Suprapubic skin (tissue), 4 donors: ENCODE results near the gene WAPL. TPM values are rescaled to one million over a fixed set of nuclear protein-coding genes. Genes with fewer than 3 reads are reported as not detected.
A peak's percentile ranks its signal among the peaks of the same experiment; 100 is the strongest.

Experiments used
- DNase-seq, 2 donors: peaks; one replicate each; pipeline ENCODE4 v3.0.0-alpha.2; 2019; ENCODE audit warnings: low spot score in 2 of 2
- H3K27ac ChIP-seq: fragments of 200-600 bp; sonication (generic); one replicate; pipeline ENCODE4 v1.5.1; 2019
- H3K27me3 ChIP-seq: fragments of 200-600 bp; sonication (generic); one replicate; pipeline ENCODE4 v1.5.1; 2019
- H3K36me3 ChIP-seq: fragments of 200-600 bp; sonication (generic); one replicate; pipeline ENCODE4 v1.5.1; 2019
- H3K4me1 ChIP-seq: fragments of 200-600 bp; sonication (generic); one replicate; pipeline ENCODE4 v1.5.1; 2019
- H3K4me3 ChIP-seq: fragments of 200-600 bp; sonication (generic); one replicate; pipeline ENCODE4 v1.5.1; 2019; ENCODE audit warnings: mild to moderate bottlenecking
- H3K9me3 ChIP-seq: fragments of 200-600 bp; sonication (generic); one replicate; pipeline ENCODE4 v1.5.1; 2019
- CTCF ChIP-seq, 2 donors: fragments of 200-600 bp in 1 of 2; fragments of 450-650 bp in 1 of 2; sonication (generic) in 1 of 2; IDR thresholded peaks; one replicate each; pipeline ENCODE4 v1.5.1; 2016 to 2019; ENCODE audit warnings: antibody characterized with exemption in 2 of 2, mild to moderate bottlenecking in 1 of 2, moderate library complexity in 1 of 2
- EP300 ChIP-seq: sonication (generic); formaldehyde crosslinking; IDR thresholded peaks from one replicate; pipeline ENCODE4 v1.6.1; 2017; ENCODE audit warnings: antibody characterized with exemption
- POLR2A ChIP-seq, 2 donors: fragments of 450-650 bp; IDR thresholded peaks; one replicate each; pipeline ENCODE4 v1.6.1; 2017; ENCODE audit warnings: antibody characterized with exemption in 2 of 2, mild to moderate bottlenecking in 2 of 2, moderate library complexity in 2 of 2
- POLR2AphosphoS5 ChIP-seq, 3 donors: sonication (generic); formaldehyde crosslinking; IDR thresholded peaks; one replicate each; pipeline ENCODE4 v1.6.1; 2017; ENCODE audit warnings: antibody characterized with exemption in 3 of 3
- WGBS: methylation state at CpG from one replicate; pipeline ENCODE4 v1.1.5; 2018; 5-methylcytosine and 5-hydroxymethylcytosine counted together
- total RNA-seq, 4 donors: library from RNA; depleted of rRNA; stranded (reverse); fragments of >200 nt; gene quantifications; one replicate each; pipeline ENCODE4 v1.1.0, GENCODE V29; 2016

Gene WAPL
- total RNA-seq, 4 donors from 2014 or later = 35.4 to 52.0 (median 43.6) TPM

DNA sequence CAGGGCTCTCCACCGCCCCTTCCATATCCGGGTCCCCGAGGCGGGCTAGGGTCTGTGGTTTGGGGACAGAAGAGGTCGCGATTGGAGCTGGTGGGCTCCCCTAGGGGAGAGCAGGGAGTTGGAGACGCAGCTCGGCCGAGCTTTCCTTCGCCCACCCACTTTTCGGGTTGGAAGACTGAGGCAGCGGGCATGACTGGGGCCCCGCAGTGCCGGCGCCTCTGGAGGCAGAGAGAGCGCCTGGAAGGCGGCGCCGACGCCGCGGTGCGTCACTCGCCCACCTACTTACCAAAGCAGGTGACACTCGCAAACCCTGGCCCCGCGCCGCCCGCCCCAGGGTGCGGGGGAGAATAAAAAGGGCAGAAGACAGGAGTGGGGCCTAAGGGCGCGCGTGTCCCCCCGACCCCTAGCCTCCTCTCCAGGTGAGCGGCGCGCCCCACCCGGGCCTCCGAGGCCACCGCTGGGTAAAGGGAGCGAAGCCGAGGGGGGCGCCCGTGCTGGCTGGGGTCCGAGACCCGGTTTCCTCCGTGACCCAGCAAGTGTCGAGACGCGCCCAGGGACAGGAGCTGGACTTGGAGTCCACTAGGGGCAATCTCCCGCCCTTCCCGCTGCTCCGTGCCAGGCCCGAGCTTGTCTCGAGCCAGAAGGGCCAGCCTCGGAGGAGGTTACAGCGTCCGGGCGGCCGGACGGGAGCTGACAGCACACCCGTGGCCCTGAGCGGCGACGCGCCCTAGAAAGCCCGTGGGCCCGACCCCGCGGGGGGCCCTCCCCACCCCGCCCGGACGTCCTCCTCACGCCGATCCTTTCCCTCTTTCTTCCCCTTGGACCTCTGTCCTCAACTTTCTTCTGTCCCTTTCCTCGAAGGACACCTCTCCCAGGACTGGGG, 120.6 kb downstream of the WAPL start:
- H3K4me3 ChIP-seq = peak overlapping the region; percentile 69
- no peaks in the 10 kb centered on the region for H3K36me3 ChIP-seq
- no peak for TF ChIP-seq POLR2AphosphoS5 (IDR thresholded peaks at IDR 0.05)
- TF ChIP-seq POLR2A (IDR thresholded peaks at IDR 0.05) = no peak
- no peak for TF ChIP-seq CTCF (IDR thresholded peaks at IDR 0.05)
- no peak for TF ChIP-seq EP300
- peak overlapping the region; percentile 86 for H3K27ac ChIP-seq
- WGBS = 2% methylated on average over 23 of the region's 76 CpGs
- peaks cover 34% of the 10 kb centered on the region for H3K4me1 ChIP-seq
- no peaks in the 10 kb centered on the region for H3K27me3 ChIP-seq
- peak in 1 of 2 donors; percentile 77 for DNase-seq
- no peaks in the 10 kb centered on the region for H3K9me3 ChIP-seq

GRCh38 chr10:86399879-86400704, 121.5 kb downstream of the WAPL start:
- under 1% methylated on average over 16 of the region's 90 CpGs for WGBS
- TF ChIP-seq CTCF (IDR thresholded peaks at IDR 0.05) (peak; percentile 74 to 97), POLR2A (IDR thresholded peaks at IDR 0.05) (no peak), POLR2AphosphoS5 (IDR thresholded peaks at IDR 0.05) (peak in 1 of 3 donors; percentile 43)
- Histone ChIP-seq H3K27me3 (no peaks in the 10 kb centered on the region), H3K9me3 (no peaks in the 10 kb centered on the region), H3K27ac (peak overlapping the region; percentile 86), H3K4me3 (peak overlapping the region; percentile 69), H3K4me1 (peaks cover 34% of the 10 kb centered on the region), H3K36me3 (no peaks in the 10 kb centered on the region)
- peak; percentile 92 to 97 for DNase-seq

DNA sequence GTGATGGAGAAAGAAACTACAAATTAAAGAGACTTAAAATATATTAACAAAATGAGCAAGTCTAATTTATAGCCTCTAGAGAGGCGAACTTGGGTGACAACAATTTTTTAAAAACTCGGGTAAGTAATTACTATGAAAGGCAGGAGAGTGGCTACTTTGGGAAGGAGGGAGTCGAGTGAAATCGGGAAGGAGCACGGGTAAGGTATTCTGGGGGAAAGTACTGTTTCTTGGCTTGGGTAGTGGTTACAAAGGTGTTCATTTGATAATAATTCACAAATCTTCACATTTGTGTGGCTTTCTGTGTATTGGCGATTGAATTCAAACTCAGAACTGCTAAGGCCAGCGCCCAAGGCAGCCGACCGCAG, 122.1 kb downstream of the WAPL start:
- TF ChIP-seq POLR2A (IDR thresholded peaks at IDR 0.05) (no peak), CTCF (IDR thresholded peaks at IDR 0.05) (no peak), POLR2AphosphoS5 (IDR thresholded peaks at IDR 0.05) (no peak), EP300 (no peak)
- H3K27me3 ChIP-seq = no peaks in the 10 kb centered on the region
- no peaks in the 10 kb centered on the region for H3K9me3 ChIP-seq
- H3K4me1 ChIP-seq = peaks cover 34% of the 10 kb centered on the region
- peak overlapping the region; percentile 86 for H3K27ac ChIP-seq
- peak overlapping the region; percentile 69 for H3K4me3 ChIP-seq
- DNase-seq = no peak
- WGBS = 30% methylated on average over 9 of the region's 9 CpGs
- H3K36me3 ChIP-seq = no peaks in the 10 kb centered on the region

DNA sequence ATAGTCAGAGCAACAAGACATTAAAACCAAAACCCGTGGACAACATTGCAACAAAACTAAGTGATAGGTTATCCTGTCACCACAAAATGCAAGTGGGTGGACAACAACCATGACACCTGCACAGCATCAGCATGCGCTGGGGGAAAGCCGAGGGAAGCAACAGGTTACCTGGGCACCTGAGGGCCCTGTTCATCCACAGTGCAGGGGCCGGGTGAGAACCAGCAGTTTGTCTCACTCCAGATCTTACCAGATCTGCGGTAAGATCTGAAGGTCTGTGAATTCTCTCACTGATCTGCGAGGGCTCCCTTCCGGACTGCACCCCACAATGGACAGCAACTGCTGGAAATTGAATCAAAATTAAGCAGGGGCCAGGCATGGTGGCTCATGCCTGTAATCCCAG, 124.5 kb downstream of the WAPL start:
- peaks cover 39% of the 10 kb centered on the region for H3K4me1 ChIP-seq
- no peak for DNase-seq
- no peaks in the 10 kb centered on the region for H3K9me3 ChIP-seq
- 73% methylated on average over 7 of the region's 7 CpGs for WGBS
- TF ChIP-seq POLR2AphosphoS5 (IDR thresholded peaks at IDR 0.05) (no peak), EP300 (no peak), POLR2A (IDR thresholded peaks at IDR 0.05) (no peak), CTCF (IDR thresholded peaks at IDR 0.05) (no peak)
- H3K36me3 ChIP-seq = no peaks in the 10 kb centered on the region
- peaks cover 12% of the 10 kb centered on the region for H3K27me3 ChIP-seq
- H3K27ac ChIP-seq = no peak overlapping the region
- no peak overlapping the region for H3K4me3 ChIP-seq
